Measurements from ENCODE around the gene CYP3A4. TPM values are rescaled to one million over a fixed set of nuclear protein-coding genes. Genes with fewer than 3 reads are reported as not detected.

The CYP3A4 gene
- total RNA-seq, 1 donor from 2014 or later = not detected

- peaks cover 23% of the 10 kb centered on the region for H3K27me3 Mint-ChIP-seq
- no peak for DNase-seq
- H3K4me3 Mint-ChIP-seq = no peak overlapping the region
- TF ChIP-seq CTCF (IDR thresholded peaks at IDR 0.05) = no peak
- no peaks in the 10 kb centered on the region for H3K36me3 Mint-ChIP-seq (ENCODE audit: low read depth)
- ChIA-PET CTCF (no interaction called here), POLR2A (no interaction called here)
- no peaks in the 10 kb centered on the region for H3K9me3 Mint-ChIP-seq
- no peak overlapping the region for H3K27ac Mint-ChIP-seq
- H3K4me1 Mint-ChIP-seq = no peaks in the 10 kb centered on the region
- no peak for ATAC-seq (ENCODE audit: low read depth)
- intact Hi-C loops (cut with micrococcal nuclease) = no loop called here
Measured at GRCh38 chr7:99827040-99827778, 43.2 kb upstream of the CYP3A4 start.

GRCh38 chr7:99825873-99826272 is 41.9 kb upstream of the CYP3A4 start:
- no peaks in the 10 kb centered on the region for H3K4me1 Mint-ChIP-seq
- intact Hi-C loops (cut with micrococcal nuclease) = no loop called here
- peaks cover 30% of the 10 kb centered on the region for H3K27me3 Mint-ChIP-seq
- DNase-seq (no peak), ATAC-seq (ENCODE audit: low read depth) (no peak)
- CTCF ChIA-PET = no interaction called here
- POLR2A ChIA-PET = no interaction called here
- TF ChIP-seq CTCF (IDR thresholded peaks at IDR 0.05) = no peak
- no peak overlapping the region for H3K27ac Mint-ChIP-seq
- H3K9me3 Mint-ChIP-seq = no peaks in the 10 kb centered on the region
- H3K36me3 Mint-ChIP-seq (ENCODE audit: low read depth) = no peaks in the 10 kb centered on the region
- H3K4me3 Mint-ChIP-seq = no peak overlapping the region

GRCh38 chr7:99825452-99825851 is 41.5 kb upstream of the CYP3A4 start:
- TF ChIP-seq CTCF (IDR thresholded peaks at IDR 0.05) = no peak
- CTCF ChIA-PET = no interaction called here
- H3K36me3 Mint-ChIP-seq (ENCODE audit: low read depth) = no peaks in the 10 kb centered on the region
- intact Hi-C loops (cut with micrococcal nuclease) = no loop called here
- H3K4me3 Mint-ChIP-seq = no peak overlapping the region
- no peaks in the 10 kb centered on the region for H3K4me1 Mint-ChIP-seq
- H3K9me3 Mint-ChIP-seq = no peaks in the 10 kb centered on the region
- POLR2A ChIA-PET = no interaction called here
- ATAC-seq (ENCODE audit: low read depth) (no peak), DNase-seq (no peak)
- peaks cover 33% of the 10 kb centered on the region for H3K27me3 Mint-ChIP-seq
- no peak overlapping the region for H3K27ac Mint-ChIP-seq

- ChIA-PET POLR2A (no interaction called here), CTCF (no interaction called here)
- no peak for TF ChIP-seq CTCF (IDR thresholded peaks at IDR 0.05)
- Mint-ChIP-seq H3K27ac (no peak overlapping the region), H3K9me3 (no peaks in the 10 kb centered on the region), H3K36me3 (ENCODE audit: low read depth) (no peaks in the 10 kb centered on the region), H3K4me1 (no peaks in the 10 kb centered on the region), H3K27me3 (peaks cover 29% of the 10 kb centered on the region), H3K4me3 (no peak overlapping the region)
- no peak for DNase-seq
- ATAC-seq (ENCODE audit: low read depth) = no peak
- intact Hi-C loops (cut with micrococcal nuclease) = no loop called here
Measured at GRCh38 chr7:99824091-99824490, 40.1 kb upstream of the CYP3A4 start.

DNA sequence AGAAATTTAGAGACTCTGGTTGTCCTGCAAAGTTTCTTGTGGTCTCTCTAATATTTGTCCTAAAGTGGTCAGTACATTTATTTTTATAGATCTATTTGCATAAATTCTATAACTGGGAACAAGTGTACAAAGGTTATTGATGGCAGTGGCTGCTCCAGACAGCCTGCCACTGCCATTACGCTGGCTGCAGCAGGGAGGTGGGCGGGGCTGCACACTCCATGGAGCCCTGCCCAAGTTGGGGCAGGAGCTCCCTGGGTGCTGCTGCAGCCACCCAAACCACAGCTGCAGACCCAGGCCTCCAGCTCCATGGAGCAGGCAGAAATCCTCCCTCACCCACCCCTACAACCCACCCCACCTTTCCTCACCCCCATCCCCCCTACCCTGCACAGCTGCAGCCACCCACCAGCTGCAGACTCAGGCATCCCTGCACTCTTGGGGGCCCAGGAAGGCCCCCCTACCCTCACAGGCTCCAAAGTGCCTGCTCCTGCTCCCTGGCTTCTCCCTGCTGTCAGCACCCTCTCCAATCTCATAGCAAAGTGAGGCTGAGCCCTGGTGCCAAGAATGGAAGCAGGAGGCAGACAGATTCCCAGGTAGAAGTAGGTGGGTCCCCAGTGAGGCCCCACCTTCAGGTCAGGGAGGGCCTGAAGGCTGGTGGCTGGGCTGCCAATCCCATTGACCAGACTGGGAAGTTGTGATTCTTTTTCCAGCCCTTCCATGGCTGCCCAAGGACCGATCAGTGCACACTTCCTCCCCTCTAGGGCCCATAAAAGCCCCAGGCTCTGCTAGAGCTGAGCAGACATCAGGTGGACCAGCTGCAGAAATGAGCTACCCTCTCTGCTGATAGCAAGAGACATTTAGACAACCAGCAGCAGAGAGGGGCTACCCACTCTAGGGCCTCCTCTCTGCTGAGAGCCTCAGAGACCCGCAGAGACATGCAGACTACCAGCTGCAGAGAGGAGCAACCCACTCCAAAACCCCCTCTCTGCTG is 39.0 kb upstream of the CYP3A4 start:
- CTCF ChIA-PET = no interaction called here
- Mint-ChIP-seq H3K4me1 (no peaks in the 10 kb centered on the region), H3K4me3 (no peak overlapping the region), H3K27me3 (peaks cover 26% of the 10 kb centered on the region), H3K36me3 (ENCODE audit: low read depth) (no peaks in the 10 kb centered on the region), H3K9me3 (no peaks in the 10 kb centered on the region), H3K27ac (no peak overlapping the region)
- TF ChIP-seq CTCF (IDR thresholded peaks at IDR 0.05) = no peak
- intact Hi-C loops (cut with micrococcal nuclease) = no loop called here
- DNase-seq = no peak
- POLR2A ChIA-PET = interaction anchor here (0.7 kb wide), 1 partner anchor 230 kb away, joined by 3 read pairs; no protein-coding TSS in a partner anchor
- no peak for ATAC-seq (ENCODE audit: low read depth)
